WERI-Rb-1 (cell line): ENCODE results near the gene CACNA2D2.

Experiments
- DNase-seq: peaks from one replicate; pipeline ENCODE4 v3.0.0-alpha.2; 2020
- H3K27ac ChIP-seq: fragments of 250-450 bp; sonication (Bioruptor Pico); 2 replicates; pipeline ENCODE4 v1.5.1; 2020; ENCODE audit warnings: mild to moderate bottlenecking, moderate library complexity
- H3K27me3 ChIP-seq: fragments of 250-450 bp; sonication (Bioruptor Pico); 2 replicates; pipeline ENCODE4 v1.5.1; 2021; ENCODE audit warnings: mild to moderate bottlenecking, low read depth, moderate library complexity; ENCODE audit not compliant: insufficient read depth, severe bottlenecking
- H3K36me3 ChIP-seq: fragments of 250-450 bp; sonication (Bioruptor Pico); 2 replicates; pipeline ENCODE4 v1.5.1; 2020; ENCODE audit warnings: mild to moderate bottlenecking, moderate library complexity
- H3K4me3 ChIP-seq: 2 replicates; pipeline ENCODE4 v1.5.1; 2011; ENCODE audit warnings: low read depth, mild to moderate bottlenecking, control low read depth, low read length
- H3K9me3 ChIP-seq: fragments of 250-450 bp; sonication (Bioruptor Pico); 2 replicates; pipeline ENCODE4 v1.5.1; 2021; ENCODE audit warnings: mild to moderate bottlenecking, moderate library complexity; ENCODE audit not compliant: severe bottlenecking
- TF ChIP-seq, protein P1 (sequence below): IDR thresholded peaks from 2 replicates; pipeline ENCODE4 v1.5.1; 2011; ENCODE audit warnings: low read depth, mild to moderate bottlenecking, control low read depth, inconsistent platforms, low read length

Gene CACNA2D2

DNA sequence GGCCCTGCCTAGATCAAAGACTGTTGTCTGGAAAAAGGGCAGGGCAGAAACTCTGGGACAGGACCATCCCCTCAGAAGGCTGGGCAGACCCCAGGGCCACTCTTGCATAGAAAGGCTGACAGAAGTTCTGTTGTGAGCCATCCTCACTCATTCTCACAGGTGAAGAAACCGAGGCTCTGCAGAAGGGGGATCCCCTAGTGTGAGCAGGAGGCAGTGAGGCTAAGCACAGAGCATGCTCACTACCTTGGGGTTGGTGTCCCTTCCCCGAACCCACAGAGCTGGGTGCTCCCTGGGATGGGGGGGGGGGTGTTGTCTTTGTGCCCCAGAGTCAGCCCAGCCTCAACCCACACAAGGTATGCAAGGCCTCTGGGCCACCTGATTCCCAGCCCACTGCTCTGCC is 93.2 kb downstream of the CACNA2D2 start:
- no peak for DNase-seq
- Histone ChIP-seq H3K4me3 (no peak overlapping the region), H3K36me3 (no peaks in the 10 kb centered on the region), H3K27me3 (no peaks in the 10 kb centered on the region), H3K9me3 (no peaks in the 10 kb centered on the region), H3K27ac (no peak overlapping the region)
- TF ChIP-seq, protein P1, sequence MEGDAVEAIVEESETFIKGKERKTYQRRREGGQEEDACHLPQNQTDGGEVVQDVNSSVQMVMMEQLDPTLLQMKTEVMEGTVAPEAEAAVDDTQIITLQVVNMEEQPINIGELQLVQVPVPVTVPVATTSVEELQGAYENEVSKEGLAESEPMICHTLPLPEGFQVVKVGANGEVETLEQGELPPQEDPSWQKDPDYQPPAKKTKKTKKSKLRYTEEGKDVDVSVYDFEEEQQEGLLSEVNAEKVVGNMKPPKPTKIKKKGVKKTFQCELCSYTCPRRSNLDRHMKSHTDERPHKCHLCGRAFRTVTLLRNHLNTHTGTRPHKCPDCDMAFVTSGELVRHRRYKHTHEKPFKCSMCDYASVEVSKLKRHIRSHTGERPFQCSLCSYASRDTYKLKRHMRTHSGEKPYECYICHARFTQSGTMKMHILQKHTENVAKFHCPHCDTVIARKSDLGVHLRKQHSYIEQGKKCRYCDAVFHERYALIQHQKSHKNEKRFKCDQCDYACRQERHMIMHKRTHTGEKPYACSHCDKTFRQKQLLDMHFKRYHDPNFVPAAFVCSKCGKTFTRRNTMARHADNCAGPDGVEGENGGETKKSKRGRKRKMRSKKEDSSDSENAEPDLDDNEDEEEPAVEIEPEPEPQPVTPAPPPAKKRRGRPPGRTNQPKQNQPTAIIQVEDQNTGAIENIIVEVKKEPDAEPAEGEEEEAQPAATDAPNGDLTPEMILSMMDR, result no peak

DNA sequence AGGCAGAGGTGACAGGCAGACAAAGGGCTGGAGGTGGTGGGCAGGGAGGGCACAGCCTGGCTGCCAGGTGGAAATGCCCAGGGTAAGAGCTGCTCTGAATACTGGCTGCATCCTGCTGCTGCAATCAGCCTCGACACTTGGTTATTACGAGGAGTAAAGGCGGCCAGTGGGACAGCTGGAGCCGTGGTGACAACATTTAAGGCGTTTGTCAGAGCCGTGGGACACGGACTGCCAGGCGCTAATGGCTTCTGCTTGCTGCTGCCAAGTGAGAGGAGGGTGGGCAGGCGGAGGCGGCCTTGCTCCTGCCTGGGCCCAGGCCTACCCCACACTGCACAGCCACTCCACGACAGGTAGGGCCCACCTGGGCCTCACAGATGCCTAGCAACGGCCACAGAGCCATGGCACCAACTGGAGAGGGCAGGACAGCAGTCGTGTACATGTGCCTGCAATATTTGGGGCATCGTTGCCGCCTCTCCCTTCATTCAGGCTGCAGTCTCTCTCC is 94.9 kb downstream of the CACNA2D2 start:
- Histone ChIP-seq H3K36me3 (no peaks in the 10 kb centered on the region), H3K9me3 (no peaks in the 10 kb centered on the region), H3K4me3 (no peak overlapping the region), H3K27ac (no peak overlapping the region), H3K27me3 (no peaks in the 10 kb centered on the region)
- DNase-seq, result no peak
- TF ChIP-seq, protein P1, result no peak

DNA sequence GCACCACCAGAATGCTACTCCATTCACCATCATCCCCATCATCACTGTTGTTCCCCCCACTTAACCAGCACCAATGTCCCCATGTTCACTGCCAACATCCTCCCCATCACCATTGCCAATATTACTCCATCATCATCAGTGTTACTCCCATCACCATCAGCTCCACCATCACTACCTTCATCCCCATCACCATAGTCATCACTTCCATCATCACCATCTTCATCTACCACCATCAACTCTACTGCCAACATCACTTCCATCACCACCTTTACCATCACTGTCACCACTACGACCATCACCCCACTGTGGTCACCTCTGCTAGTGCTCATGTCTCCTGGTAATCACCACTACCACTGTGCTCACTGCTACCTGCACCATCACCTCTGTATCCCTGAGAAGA is 96.9 kb downstream of the CACNA2D2 start:
- Histone ChIP-seq H3K4me3 (no peak overlapping the region), H3K27me3 (no peaks in the 10 kb centered on the region), H3K9me3 (no peaks in the 10 kb centered on the region), H3K36me3 (no peaks in the 10 kb centered on the region), H3K27ac (no peak overlapping the region)
- no peak for DNase-seq
- TF ChIP-seq, protein P1, result no peak

DNA sequence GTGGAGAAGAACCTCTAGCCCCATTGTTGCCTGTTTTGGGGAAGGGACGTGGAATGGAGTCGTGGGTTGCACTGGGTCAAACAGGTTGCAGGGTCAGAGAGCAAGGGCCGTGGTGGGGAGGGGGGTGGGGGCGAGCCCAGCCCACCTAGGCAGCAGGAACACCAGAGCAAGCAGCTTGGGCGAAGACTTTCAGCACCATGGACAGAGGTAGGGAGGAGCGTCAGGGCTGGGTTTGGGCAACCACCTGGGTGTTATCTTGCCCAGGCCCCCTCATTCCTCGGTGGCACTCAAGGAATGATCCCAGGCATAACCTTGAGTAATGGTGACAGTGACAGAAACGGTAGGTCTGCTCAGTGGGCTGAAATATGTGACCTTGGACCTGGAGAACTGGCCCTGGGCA is 98.2 kb downstream of the CACNA2D2 start:
- Histone ChIP-seq H3K9me3 (no peaks in the 10 kb centered on the region), H3K27ac (no peak overlapping the region), H3K27me3 (no peaks in the 10 kb centered on the region), H3K36me3 (no peaks in the 10 kb centered on the region), H3K4me3 (no peak overlapping the region)
- no peak for DNase-seq
- TF ChIP-seq, protein P1, result no peak

DNA sequence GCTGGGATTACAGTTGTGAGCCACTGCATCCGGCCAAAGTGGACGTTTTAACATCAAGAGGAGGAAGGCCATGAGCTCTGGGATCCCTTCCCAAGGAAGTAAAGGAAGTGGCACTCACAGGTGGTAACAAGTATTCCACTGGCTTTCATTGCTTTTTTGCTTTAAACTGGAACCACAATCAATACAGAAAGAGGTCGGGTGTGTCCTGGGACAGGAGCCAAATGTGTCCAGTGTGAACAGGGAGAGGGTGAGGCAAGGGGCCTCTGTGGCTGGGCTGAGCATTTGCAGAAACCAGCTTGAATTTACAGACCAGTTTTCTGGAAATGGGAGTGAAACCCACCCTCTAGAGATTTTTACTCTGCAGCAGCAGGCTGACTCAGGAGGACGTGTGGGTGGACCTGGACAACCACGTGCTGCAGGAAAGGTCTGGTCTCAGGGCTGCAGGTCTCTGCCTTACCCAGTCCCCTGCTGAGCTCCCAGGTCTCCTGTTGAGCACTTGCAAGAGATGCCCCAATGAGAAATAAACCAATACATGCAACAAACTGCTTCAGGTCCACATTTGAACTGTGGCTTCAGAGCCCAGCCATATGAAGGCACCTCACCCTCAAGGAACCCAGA is 101.3 kb downstream of the CACNA2D2 start:
- Histone ChIP-seq H3K36me3 (no peaks in the 10 kb centered on the region), H3K27me3 (no peaks in the 10 kb centered on the region), H3K9me3 (no peaks in the 10 kb centered on the region), H3K27ac (no peak overlapping the region), H3K4me3 (no peak overlapping the region)
- TF ChIP-seq, protein P1, result no peak
- DNase-seq, result no peak

DNA sequence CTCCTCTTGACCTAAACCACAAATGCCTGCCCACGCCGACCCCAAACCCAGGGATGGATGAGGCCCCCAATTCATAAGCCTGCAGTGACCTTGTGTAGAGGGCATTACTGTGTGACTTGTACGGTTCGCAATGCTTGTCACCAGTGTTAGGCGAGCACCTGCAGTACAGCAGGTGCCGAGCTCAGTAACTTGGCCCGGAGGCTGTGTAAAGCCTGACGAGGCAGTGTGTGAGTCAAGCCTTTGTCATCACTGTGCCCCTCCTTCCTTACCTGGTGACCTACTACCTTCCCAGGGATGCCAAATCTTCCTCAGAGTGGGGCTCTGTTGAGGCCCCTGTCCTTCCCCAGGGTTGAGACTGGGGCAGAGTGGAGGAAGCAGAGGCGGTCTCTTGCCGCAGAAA is 106.9 kb downstream of the CACNA2D2 start:
- TF ChIP-seq, protein P1, result no peak
- no peak for DNase-seq
- H3K27me3 ChIP-seq, result no peaks in the 10 kb centered on the region

More for the DNA sequence above, 106.9 kb downstream of the CACNA2D2 start:
- H3K9me3 ChIP-seq, result no peaks in the 10 kb centered on the region
- H3K4me3 ChIP-seq, result no peak overlapping the region
- no peak overlapping the region for H3K27ac ChIP-seq
- no peaks in the 10 kb centered on the region for H3K36me3 ChIP-seq
